GM19324 (cell line): ENCODE data around the gene CYP4F8.

Experiments used
- ATAC-seq: cut with Tn5 transposase; IDR thresholded peaks from one replicate; pipeline ENCODE4 v1.9.1; 2021; ENCODE audit warnings: mild to moderate bottlenecking, moderate library complexity; ENCODE audit not compliant: unreplicated experiment, low FRiP score

CYP4F8 gene

DNA sequence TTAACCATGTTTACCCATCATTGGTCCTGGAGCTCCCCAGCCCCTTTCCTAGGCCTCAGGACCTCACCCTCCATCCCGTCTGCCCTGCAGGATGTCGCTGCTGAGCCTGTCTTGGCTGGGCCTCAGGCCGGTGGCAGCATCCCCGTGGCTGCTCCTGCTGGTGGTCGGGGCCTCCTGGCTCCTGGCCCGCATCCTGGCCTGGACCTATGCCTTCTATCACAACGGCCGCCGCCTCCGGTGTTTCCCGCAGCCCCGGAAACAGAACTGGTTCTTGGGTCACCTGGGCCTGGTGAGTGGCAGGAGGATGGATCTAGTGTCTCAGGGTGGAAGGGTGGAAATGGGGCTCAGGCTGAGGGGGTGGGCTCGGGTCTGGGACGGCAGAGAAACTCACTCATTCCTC is 508 bp downstream of the CYP4F8 start:
- ATAC-seq, result no peak

DNA sequence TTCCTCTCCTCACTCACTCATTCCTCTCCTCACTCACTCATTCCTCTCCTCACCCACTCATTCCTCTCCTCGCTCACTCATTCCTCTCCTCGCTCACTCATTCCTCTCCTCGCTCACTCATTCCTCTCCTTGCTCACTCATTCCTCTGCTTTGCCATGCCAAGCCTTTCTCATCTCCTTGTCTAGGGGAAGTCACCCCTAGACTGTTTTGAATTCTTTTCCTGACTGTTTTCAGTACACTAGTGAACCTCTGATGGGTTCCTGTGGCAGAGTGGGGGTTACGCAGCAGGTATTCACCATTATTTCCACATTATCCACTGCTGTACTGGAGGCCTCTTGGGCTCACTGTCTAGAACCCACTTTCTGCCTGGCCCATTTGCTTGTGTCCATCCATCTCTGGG is 1.2 kb downstream of the CYP4F8 start:
- no peak for ATAC-seq

DNA sequence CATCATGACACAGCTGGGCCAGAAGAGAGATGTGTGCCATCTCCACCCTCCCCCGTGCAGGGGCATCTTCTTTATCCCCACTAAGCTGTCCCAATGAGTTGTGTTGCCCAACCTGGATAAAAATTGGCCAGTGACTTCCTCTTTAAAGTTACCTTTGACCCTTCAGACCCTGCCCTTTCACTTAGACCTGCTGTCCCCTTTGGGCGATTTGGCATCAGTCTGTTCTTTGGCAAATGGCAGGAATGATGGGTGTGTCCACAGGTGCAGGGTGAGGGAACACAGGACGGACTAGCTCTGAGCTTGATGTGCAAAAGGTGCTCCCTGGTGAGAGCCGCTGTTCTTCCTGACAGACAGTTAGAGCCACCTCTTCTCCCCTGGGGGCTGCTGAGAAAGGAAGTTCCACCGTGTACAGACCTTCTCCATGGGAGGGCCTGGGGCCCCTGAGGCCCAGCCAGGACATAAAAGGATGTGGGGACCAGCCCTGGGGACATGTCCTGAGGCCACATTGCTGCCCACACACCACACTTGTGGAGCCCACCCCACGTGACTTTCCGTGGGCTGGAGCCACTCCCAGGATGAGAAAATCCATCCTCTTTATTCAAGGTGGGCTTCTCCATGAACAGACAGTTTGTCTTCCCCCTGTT is 1.7 kb downstream of the CYP4F8 start:
- ATAC-seq, result no peak

DNA sequence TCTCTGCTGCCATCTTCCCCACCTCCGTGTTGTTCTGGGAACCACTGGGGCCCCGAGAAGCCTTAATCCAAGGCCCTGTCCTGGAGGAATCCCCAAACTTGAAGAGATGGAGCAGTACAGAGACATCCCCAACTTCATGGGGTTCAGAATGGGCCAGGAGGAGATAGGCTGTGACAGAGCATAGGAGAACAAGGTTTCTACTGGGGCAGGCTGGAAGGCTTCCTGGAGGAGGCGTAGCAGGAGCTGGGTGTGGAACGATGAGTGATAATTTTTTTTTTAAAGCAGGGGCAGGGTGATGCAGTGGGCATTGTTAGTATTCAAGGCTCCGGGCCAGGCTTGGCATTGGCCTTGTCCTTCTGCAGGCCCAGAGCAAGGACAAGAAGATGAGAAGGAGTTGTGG is 3.3 kb downstream of the CYP4F8 start:
- ATAC-seq, result no peak

DNA sequence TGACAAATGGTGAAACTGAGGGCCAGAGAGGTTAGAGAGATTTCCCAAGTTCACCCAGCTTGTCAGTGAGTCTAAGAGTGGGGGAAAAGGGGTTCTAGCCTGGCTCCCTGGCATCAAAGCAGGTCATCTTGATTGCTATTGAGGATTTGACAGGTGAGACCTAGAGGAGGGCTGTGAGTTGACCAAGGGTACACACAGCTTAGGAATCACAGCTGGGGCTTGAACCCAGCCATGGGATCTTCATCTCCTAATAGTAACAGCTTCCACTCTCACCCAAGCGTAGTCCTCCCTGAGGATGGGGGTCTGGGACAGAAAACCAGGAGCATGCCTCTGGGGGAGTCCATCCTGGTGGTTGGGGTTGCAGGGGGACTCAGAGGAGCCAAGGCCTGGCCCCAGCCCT is 6.8 kb downstream of the CYP4F8 start:
- no peak for ATAC-seq

DNA sequence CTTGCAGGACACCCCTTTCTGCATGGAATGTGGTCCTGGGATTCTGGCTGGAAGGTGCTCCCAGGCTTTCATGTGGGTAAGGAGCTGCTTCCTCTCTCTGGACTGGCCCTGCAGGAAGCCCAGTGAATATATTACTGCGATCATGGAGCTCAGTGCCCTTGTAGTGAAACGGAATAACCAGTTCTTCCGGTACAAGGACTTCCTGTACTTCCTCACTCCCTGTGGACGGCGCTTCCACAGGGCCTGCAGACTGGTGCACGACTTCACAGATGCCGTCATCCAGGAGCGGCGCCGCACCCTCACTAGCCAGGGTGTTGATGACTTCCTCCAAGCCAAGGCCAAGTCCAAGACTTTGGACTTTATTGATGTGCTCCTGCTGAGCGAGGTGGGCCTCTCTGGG is 8.0 kb downstream of the CYP4F8 start:
- ATAC-seq, result no peak

DNA sequence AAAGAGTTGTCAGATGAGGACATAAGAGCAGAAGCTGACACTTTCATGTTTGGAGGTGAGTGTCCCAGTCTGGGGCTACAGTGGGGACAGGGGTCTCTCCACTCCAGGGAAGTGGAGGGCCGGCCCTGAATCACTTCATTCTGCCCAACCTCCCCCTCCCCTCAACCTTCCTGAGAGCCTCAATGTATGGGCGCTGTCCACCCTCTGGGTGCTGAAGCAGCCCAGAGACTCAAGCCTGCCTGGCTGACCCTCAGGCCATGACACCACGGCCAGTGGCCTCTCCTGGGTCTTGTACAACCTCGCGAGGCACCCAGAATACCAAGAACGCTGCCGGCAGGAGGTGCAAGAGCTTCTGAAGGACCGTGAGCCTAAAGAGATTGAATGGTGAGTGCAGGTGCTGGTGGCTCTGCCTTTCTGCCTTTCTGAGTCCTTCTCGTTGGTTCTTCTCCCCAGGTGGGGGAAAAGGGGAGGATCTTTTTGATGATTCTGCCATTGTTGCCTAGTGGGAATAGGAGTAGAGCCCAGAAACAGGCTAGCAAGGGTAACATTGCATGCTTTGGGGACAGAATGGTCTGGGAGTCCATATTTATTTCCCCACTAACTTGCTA is 8.8 kb downstream of the CYP4F8 start:
- ATAC-seq, result no peak

DNA sequence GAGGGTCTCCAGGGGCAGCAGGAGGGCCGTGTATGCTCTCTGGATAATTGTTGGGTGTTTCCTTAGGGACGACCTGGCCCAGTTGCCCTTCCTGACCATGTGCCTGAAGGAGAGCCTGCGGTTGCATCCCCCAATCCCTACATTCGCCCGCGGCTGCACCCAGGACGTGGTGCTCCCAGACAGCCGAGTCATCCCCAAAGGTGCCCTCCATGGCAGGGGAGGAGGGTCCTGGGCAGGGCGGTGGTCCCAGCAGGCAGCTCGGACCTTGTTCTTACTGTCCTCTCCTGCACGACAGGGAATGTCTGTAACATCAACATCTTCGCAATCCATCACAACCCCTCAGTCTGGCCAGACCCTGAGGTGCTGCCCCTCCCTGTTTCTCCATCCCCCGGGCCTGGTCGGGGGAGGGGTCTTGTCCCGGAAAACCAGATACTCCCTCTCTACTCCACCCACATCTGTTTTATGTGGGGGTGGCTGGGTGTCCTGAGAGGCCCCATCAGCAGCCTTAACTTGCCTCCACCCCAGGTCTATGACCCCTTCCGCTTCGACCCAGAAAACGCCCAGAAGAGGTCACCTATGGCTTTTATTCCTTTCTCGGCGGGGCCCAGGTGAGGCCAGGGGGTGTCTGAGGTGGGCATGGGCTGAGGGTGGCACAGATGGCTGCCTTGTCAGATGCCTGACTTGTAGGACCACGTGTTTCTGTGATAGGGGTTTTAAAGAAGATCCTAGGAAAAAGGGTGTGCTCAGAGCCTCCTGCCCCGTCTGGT is 13.4 kb downstream of the CYP4F8 start:
- ATAC-seq, result no peak

DNA sequence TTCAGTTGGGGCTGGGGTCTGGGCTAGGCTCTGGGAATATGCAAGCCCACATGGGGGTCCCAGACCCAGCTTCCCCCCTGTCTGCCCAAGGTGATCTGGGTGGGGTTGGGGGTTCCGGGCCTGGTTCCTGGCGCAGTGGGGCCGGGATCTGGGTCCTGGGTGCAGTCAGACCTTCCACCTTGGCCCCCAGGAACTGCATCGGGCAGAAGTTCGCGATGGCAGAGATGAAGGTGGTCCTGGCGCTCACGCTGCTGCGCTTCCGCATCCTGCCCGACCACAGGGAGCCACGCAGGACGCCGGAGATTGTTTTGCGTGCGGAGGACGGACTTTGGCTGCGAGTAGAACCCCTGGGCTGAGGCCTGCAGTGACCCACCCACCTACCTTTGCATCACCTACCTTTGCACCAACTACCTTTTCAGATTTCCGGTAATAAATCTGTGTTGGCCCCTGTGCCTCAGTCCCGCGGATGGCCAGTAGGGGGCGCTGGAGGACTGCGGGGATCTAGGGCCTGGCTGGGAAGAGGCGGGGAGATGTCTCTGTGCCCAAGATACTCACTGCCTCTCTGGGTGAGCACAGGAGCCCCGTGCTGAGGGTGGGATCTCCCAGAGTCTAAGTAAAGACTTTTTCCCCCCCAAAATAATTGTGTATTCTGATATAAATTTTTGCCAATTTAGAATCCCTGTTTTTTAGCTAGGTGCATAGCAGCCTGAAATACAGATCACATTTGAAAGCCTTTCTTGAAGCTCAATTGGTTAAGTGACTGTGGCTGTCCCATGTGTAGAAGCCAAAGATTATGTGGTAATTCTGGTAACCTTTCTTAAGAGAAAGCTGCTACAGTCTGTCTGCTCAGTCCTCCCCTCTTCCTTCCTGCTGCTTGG is 14.2 kb downstream of the CYP4F8 start:
- no peak for ATAC-seq

DNA sequence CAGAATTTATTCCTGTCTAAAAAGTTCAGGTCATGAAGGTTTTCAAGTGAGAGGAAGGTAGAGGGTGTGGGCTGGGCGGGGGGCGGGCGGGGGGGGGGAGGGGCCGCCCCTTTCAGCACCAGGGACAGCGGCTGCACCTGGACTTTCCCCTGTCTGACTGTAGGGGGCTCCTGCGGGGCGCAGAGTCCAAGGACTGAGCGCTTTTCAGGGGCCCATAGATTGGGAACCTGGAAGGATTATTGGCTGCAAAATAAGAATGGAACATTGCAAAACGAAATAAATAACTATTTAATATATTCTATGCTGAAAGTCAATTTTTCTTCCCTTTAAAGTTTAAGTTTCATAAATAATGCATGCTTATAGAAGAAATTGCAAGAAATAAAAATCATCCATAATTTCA is 16.8 kb downstream of the CYP4F8 start:
- no peak for ATAC-seq

DNA sequence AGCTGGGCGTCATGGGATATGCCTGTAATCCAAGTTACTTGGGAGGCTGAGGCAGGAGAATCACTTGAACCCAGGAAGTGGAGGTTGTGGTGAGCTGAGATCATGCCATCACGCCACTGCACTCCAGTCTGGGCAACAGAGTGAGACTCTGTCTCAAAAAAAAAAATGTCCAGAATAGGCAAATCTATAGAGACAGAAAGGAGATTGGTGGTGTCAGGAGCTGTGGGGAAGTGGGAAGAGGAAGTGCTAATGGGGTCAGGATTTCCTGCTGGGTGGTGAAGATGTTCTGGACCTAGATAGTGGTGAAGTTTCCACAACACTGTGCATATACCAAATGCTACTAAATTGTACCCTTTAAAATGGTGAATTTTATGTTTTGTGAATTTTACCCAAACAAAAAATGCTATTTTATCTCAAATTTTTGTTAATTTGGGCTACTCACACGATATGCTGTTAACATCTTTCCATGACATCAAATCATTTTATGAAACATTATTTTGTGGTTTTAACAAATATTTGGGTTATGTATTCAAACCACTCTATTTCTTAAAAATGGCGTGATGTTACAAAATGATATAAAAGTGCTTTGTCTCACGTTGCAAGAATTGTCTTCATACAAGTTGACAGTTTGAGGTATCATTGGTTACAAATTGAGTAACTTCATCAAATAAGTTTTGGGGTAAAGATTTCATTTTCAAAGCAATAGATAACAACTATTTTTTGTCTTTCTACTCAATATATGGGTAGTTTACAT is 18.2 kb downstream of the CYP4F8 start:
- no peak for ATAC-seq

DNA sequence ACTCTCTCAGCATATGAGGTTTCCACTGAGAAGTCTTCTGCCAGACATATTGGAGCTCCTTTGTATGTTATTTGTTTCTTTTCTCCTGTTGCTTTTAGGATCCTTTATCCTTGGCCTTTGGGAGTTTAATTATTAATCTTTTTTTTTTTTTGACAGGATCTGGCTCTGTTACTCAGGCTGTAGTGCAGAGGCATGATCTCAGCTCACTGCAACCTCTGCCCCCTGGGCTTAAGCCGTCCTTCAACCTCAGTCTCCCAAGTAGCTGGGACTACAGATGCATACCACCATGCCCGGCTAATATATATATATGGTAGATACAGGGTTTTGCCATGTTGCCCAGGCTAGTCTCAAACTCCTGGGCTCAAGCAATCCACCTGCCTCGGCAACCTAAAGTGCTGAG is 19.1 kb downstream of the CYP4F8 start:
- no peak for ATAC-seq

DNA sequence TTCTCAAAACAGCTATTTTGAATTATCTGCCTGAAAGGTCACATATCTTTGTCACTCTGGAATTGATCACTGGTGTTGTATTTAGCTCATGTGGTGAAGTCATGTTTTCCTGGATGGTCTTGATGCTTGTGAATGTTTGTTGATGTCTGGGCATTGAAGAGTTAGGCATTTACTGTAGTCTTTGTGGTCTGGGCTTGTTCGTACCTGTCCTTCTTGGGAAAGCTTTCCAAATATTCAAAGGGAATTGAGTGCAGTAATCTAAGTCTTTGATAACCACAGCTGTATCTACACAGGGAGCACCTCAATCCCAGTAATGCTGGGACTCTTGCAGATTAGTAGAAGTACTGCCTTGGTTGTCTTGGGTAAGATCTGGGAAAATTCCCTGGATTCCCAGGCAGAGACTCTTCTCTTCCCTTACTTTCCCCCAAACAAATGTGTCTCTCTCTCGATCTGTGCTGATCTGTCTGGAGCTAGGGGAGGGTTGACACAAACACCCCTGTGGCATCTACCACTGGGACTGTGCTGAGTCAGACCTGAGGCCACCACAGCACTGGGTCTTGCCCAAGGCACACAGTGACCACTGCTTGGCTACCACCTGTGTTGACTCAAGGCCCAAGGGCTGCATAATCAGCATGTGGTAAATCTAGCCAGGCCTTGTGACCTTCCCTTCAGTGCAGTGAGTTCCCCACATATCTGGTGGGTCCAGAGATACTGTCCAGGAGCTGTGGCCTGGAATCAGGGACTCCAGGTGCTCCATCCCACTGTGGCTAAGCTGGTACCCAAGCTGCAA is 20.2 kb downstream of the CYP4F8 start:
- no peak for ATAC-seq

DNA sequence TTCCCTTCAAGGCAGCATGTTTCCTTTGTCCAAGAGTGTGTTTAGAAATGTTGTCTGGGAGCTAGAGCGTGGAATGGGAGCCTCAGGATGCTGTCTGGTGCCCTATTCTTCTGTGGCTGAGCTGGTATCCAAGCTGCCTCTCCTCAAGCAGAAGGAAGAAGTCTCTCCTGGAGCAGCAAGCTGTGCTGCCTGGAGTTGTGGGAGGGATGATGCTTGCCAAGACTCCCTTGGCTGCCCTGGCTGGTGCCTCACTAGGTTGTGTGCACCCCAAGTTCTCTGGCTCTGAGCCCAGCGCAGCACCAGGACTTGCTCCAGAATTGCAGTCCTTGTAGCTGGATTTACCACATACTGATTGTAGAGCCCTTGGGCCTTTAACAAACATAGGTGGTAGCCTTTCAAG is 21.0 kb downstream of the CYP4F8 start:
- ATAC-seq, result no peak

DNA sequence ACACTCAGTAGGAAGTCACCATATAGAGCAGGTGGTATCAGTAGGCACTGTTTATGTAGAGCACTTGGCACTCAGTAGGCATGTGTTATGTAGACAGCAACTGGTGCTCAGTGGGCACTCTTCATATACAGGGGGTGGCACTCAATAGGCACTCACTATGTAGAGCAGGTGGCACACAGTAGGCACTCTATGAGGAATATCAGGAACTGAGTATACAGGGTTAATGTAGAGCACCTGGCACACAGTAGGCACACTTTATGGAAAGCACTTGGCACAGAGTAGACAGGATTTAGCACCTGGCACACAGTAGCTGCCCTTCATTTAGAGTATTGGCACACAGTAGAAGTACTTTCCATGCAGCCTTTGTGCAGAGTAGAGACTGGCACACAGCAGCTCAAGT is 24.6 kb downstream of the CYP4F8 start:
- ATAC-seq, result no peak

DNA sequence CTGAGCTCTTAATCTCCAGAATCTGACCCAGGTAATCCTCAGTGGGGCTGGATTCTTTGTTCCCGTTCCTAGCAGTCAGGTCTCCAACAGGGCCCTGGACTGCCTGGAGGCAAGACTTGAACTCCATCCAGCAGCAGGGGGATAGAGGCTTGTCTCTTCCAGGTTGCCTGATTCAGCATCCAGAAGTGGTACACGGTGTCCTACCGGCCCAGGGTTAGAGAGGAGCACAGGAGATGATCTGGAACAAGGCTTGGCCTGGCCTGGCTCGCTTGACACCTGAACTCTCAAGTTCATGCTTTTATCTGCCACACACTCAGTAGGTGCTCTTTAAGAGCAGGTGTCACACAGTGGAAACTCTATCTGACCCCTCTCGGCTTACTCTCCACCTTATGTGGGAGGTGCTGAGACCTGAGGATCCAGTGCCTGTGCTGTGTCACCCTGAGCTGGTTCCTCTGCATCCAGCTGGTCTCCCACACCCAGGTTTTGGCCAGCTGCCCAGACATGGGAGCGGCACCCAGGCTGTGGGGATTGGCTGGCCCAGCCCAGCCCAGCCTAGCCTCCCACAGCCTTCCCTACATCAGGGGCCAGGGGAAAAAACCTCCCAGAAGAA is 25.4 kb downstream of the CYP4F8 start, which contains the start of gene CYP4F3:
Gene CYP4F3, plus strand, starts transcription at position 604 of the 610 bp plus-strand sequence. CDS start 519 bp downstream, outside the sequence.
- no peak for ATAC-seq

DNA sequence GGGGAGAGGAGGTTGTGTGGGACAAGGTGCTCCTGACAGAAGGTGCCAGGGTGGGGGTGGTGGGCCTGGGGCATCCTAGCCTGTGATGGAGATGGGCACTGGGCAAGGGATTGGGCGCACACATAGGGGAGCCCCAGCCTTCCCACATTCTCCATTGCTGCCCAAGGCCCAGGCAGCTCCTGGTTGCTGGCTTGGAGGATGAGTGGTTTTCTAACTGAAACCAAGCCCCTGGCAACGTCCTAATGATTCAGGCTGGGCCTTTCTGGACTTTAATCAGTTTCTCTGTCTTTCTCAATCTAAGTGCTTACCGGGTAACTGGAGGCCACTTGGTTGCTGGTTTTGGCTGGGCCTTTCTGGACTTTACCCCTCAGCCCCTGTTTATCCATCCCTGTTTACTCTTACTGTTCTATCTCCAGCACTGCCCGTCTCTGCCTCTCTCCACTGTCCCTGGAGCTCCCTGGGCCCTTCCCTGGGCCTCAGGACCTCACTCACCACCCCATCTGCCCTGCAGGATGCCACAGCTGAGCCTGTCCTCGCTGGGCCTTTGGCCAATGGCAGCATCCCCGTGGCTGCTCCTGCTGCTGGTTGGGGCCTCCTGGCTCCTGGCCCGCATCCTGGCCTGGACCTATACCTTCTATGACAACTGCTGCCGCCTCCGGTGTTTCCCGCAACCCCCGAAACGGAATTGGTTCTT is 26.0 kb downstream of the CYP4F8 start:
- ATAC-seq, result no peak

DNA sequence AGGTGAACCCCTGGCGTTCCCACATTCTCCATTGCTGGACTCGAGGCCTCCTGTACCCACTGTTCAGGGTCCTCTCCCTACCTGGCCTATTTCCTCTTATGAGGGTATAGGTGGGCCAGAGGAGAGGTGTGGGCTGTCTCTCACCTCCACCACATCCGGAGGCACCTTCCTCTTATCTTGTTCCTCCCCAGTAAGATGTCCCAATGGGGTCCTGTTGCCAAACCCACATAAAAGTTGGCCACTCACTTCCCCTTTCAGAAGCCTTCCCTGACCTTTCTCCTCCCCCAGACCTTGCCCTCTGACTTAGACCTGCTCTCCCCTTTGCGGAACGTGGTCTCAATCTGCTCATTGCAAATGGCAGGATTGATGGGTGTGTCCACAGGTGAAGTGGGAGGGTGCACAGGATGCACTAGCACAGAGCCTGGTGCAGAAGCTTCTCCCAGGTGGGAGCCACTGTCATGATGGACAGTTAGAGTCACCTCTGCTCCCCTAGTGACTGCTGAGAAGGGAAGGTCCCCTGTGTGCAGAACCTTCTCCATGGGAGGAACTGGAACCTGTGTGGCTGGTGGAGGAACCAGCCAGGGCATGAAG is 27.0 kb downstream of the CYP4F8 start:
- ATAC-seq, result no peak
